Measurements from ENCODE around the gene TSPOAP1.

The TSPOAP1 gene

DNA sequence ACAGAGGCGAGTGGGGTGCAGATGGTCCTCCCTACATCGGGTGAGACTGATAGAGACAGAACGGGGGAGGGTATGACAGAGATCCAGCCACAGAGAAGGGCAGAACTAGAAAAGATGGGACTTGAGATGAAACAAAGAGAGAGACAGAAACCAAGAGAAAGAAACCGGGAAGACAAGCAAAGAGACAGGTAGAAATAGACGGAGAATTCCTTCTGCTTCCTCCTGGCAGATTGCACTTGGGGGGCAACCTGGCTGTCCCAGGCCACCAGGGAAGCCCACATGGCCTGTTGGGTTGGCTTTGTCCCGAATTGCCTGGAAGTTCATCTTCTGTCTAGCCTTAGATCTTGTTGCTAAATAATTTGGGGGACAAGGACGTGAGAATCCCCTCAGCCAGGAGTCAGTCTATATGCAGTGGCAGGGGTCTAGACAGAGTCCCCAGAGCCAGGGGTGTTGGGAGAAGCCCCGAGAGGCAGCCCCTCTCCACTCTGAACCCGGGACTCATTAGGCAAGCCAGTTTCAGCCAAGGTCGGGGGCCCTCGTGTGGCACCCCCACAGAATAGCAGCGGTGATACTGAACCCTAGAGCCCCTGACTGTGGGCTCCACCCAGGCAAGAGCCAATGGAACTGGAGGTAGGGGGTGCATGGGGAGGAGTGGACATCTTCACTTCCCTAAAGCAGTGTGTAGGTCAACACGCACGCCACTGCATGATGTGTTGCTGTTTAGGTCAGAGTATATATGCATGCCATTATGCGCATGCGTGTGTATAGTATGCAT is 627 bp upstream of the TSPOAP1 start:
- DNase-seq: peak; percentile 50

DNA sequence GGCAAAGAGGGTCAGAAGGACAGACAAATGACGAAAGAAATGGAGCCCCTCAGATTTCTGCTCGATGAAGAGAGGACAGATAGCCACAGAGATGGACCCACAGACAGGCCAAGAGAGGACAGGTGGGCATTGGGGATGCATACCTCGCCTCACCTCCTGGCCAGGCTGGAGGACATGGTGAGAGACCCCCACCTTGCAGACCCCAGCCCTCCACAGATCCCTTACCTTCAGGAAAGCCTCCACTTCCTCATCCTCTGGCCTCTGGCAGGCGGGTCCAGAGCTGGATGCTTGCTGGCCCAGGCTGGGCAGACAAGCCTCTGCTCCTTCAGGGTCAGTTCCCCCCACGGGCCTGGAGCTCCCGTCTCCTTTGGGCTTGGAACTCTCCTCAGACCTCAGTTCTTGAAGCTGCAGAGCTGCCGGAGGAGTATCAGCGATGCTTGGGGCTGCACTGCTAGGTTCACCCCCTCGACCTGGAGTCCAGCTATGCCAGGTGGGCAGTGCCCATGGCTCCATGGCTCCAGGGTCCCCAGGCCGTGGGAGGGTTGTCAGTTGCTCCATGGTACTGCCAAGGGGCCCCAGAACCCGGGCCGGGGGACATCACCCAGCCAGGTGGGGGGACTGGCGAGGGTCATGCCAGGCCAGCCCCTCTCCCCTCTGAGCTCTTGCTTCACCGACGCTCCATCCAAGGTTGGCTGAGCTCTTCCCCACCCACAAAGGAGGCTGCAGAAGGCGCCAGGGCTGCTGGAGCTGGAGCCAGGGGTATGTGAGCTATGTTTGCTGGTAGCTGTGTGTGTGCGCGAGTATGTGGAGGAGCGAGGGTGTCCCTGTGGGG is 1.0 kb downstream of the TSPOAP1 start:
- no peak for DNase-seq

DNA sequence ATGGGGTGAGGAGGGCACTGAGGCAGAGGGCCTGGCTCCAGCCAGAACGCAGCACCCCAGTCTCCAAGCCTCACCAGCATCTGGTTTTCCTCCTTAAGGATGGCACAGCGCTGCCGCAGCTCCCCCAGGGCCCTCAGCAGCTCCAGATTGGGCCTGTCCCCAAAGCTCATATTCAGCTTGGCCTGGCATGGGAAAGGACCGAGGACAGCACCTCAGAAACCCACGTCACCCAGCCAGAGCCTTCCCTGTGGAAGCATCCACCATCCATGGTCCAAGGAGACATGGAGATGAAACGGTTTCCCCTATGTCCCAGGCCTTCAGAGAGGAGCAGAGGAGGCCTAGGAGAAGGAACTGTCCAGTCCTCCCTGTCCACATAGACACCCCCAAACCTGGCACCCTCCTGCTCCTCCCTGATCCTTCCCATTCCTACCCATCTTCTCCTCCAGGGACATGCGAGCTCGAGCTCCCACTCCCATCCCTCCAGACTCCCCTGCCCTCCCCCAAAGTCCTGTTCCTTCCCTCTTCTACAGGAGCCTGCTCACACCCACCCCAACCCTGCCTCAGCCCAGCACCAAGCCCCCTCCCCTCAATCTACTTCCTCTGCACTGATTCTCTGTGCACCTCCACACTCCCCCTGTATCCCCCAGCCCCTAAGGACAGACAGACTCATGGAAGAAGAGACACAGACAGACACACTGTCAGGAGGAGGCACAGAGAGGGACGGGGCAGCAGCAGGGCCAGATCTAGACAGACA is 1.8 kb downstream of the TSPOAP1 start:
- no peak for DNase-seq

DNA sequence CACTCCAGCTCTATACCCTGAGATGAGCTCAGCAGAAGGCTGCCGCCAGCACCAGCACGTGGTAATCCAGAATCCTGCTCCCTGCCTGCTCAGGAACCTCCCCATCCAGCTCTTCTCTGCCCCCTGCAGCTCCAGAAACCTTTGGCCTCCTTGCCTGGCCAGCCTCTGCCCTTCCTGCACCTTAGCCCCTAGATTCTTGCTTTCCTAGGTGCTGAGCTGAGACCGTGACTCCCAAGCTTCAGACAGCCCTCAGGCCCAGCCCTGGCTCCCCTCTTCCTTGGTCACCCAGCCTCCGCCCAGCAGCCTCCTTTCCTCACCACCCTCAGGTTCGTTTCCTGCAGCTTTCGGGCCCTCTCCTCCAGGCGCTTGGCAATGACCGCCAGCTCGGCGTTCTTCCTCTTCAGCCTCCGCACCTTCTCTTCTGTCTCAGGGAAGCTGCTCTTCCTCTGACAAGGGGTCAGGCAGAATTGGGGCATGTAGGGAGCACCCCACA is 2.6 kb downstream of the TSPOAP1 start:
- DNase-seq: no peak

DNA sequence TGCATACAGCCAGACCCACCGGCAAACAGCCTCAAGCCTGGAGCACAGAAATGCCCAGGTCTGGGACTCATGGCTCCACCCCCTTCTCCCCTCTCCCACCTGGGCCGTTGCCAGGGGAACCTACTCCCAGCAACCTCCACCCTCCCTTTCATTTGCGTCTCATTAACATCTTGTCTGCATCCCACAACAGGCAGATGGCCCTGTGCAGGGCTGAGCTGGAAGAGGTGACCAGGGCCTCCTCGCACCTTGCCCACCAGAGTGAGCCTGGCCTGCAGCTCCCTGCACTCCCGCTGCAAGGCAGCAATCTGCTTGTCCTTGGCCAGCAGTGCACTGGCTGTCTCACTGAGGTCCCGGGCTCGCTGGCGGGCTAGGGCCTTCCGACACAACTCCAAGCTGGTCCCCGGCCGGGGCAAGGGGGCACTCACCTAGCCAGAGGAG is 3.3 kb downstream of the TSPOAP1 start:
- DNase-seq: no peak

DNA sequence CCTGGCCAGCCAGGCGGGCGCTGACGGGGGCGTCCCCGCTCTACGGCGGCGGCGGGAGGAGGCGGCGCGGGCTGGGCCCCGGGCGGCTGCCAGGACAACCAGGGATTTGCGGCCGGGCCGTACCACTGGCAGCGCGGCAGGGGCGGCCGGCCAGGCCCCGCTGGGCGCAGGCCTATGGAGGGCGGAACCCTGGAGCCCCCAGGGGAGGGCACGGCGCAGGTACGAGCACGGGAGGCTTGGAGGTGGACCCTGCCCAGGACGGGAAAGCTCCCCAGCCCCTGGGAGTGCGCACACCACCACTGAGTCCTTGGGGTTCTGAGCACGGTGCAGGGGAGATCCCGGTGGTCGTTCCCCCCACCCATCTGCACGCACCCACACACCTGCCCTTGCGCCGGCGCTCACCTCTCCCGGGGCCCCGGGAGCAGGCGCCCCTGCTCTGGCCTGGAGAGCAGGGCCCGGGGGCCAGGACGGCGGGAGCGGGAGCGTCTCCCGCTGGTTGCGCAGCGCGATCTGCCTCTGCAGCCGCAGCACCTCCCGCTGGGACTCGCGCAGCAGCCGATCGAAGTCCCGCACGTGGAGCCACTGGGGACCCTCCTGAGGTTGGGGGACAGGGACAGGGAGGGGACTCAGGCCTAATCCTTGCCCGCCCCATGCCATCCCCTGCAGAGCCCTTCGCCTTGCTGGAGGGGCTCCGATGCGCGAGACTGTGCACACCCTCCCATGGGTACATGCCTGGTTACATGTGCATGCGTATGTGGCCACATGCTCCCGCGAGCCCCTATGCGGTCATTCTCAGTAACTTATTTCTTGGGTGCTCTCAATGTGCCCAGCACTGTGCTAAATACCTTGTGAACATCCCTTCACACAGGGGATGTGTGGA is 3.9 kb downstream of the TSPOAP1 start:
- DNase-seq: no peak

DNA sequence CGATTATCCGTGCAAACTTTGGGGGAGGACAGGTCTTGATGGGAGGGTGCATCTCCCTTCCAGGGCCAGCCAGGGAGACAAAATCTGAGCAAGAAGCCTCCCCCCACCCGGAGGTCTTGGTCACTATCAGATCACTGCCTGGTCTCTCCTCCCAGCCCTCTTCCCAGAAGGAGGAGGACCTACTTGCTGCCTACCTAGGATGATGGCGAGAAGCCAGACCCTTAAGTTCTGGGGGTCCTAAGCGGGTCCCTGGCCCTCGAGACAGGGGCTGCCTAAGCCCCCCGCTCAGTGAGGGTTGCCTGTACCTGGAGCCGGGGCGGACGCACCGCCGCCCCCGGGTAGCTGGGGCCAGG is 4.6 kb downstream of the TSPOAP1 start:
- no peak for DNase-seq

DNA sequence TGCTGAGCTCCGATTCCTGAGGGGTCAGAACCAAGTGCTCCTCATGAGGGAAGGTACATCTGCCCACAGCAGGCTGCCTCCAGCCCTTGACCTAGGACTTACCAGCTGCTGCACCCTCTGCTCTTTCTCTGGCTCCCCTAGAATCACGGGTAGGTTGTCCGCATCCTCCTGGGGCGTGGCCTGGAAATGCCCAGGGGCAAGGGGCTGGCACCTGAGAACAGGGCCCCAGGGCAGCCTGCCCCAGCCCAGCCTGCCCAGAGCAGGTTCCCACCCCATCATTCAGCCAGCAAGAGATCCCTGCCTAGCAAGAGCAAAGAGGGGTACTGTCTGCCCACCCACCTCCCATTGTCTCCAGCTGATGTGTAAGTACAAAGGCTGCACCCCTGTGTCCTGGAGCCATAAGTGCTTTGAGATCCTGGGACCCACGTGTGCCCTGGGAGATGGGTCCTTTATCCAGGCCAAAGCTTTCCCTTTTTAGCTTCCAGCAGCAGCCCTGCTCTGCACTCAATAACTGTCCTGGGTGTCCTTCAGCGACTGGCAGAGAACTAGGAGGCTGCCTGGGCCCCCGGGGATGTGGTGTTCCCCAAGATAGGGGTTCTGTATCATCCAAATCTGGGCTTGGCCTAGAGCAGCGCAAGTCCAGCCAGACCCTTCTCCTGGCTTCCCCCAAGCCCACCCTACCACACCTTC is 5.1 kb downstream of the TSPOAP1 start:
- DNase-seq: no peak

DNA sequence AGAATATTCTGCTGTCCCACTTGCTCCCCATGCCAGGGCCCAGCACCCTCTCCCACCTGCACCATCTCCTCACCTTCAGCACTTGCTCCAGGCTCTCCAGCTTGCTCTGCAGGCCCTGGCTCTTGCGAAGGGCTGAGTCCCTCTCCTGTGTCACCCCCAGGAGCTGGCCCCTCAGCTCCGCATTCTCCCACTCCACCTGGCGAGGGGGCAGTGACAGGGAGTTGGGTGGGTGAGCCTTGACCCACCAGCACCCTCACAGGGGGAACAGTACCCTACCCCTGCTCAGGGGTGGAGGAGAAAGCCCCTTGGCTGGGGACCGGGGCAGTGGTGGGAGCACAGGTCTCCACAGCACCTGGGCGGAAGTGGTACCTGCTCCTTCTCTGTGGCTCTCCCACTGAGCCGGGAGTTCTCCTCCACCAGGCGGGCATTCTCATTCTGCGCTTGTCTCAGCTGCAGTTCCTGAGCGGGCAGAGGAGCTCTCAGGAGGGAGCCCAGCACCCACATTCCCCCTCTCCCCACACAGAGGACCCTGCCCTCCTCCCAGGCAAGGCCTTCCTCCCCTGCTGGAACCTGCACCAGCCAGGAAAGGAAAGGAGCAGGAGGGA is 5.9 kb downstream of the TSPOAP1 start:
- no peak for DNase-seq

DNA sequence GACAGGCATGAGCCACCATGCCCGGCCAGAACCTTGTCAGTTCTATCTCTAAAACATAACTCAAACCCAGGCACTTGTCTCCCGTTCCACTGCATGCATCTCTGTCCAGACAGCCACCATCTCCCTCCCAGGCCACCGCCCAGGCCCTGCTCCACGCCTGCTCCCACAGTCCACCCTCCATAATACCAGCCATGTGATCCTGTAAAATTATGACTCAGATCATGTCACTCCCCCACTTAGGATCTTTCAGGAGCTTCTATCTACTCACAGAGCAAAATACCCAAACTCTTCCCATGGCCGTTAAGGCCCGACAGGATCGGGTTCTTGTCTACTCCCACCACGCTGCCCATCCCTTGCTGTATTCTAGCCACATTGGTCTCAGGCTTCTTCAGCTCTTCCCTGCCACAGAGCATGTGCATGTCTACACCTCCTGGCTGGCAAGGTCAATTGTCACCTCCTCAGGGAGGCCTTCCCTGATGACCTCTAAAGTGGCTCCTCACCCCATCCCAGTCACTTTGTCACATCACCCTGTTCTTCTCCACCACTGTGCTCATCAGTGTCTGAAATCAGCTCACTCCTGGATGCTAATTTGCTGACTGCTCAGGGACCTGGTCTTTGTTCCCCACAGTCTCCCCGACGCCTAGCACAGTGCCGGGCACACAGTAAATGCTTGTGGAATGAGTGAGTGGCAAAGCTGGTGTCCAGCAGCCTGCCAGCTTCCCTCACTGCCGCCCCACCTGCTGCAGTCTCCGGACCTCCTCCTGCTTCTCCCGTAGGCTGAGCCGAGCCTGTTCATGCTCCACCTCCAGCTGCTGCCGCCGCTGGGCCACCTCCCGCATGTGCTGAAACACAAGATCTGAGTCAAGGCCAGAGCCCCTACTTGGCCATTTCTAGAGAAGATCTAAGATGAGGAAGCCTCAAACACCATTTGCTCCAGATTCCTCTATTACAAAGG is 6.7 kb downstream of the TSPOAP1 start:
- no peak for DNase-seq

DNA sequence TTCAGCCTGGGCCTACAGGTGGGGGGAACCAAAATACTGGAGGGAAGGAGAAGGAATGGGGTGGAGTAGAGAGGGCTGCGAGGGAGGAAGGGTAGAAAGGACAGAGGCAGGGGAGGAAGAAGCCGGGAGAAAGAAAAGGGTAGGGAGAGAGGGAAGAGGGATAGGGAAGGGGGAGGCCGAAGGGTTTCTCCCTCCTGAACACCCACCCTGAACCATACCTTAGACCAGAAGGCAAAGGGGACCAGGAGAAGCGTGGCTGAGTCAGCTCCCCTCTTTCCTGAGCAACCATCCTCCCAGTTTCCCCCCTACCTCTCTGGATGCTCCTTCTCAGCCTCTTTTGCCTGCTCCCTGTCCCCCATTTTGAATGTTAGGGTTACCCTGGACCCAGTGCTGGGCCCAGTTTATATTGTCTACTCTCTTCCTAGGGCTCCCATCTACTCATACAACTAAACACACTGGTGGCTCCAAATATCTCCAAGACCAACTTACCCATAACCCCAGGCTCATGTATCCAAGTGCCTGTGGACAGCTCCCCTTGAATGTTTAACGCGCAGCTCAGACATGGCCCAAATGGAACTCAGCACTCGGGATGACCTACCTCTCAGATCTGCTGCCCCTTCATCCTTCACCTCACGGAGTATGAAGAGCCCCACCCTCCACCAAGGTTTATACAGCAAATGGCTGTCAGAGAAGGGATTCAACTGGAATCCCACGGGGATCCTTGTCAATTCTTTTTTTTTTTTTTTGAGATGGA is 7.8 kb downstream of the TSPOAP1 start:
- DNase-seq: no peak

DNA sequence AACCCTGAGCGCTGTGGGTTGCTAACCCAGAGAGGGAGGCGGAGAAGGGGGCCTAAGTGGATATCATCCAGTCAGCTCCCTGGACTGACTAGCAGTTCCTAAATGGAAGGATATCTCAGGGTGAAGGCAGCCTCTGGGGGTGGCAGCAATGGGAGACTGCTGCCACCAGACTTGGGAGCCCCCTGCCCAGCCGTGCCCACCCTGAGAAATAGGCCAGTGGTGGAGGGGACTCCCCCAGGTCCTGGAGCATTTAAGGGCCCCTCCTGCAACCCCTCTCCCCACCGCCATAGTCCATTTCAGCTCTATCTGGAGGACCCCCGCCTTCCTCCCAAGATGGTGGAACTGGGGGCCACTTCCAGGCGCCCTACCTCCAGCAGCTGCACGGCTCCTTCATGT is 8.4 kb downstream of the TSPOAP1 start:
- no peak for DNase-seq

DNA sequence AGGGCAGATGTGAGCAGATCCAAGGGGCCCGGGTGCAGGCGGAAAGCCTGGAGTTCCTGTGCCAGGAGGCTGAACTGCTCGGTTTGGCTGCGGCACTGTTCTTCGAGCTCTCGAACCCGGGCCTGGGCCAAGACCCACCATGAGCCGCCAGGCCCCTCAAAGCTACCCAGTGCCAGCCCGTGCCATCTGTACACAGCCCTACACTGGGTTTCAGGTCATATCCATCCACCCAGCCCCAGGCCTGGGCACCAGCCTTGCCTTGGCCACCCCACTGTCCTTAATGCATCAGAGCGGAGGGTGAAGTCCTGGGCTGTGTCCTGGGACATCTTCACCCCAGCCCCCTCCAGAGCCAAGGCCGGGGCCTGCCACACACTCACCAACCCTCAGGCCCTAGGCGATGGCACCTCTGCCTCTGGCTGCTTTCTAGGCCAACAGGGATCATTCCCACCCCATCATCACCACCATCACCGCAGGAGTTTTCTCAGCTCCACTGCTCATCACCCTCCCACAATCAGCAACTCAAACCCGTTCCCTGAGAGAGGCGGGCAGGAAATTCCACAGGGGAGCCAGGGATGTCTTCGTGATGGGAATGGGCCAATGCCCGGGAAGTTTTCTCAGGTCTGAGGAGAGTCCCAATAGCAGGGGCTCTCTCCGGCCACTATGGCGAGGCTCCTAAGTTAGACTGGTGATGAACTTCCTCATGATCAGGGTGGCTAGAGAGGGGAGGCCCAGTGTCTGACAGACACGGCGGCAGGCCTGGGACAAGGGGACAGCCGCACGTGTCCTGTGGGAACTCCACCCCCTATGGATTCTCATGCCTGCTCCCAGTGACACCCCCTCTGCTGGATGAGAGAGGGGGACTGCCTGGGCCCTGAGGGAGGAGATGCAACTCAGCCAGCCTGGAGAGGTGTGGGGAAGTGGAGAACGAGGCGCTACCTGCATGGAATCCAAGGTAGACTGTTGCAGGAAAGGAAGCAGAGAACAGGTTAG is 9.1 kb downstream of the TSPOAP1 start:
- no peak for DNase-seq

DNA sequence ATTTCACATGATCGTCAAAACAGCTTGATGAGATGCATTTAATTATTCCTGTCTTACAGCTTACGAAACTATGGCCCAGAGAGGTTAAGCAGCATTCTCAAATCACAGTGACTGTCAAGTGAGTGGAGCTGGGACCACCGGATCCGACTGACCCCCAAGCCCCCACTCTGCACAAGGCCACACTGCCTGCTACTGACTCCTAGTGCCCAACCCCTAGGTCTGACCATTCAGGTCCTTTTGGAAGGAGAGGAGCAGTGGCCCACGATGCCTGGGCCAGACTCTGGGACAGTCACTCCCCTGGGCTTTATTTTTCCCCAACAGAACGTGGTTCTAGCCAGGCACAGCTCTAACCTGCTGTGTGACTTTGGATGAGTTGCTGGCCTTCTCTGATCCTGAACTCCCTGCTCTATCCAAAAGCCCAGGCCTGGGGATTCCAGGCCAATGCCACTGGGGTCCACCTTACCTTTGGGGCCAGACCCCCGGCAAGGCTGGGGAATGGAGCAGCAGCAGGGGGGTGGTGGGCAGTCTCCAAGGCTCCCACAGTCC is 9.9 kb downstream of the TSPOAP1 start:
- no peak for DNase-seq

DNA sequence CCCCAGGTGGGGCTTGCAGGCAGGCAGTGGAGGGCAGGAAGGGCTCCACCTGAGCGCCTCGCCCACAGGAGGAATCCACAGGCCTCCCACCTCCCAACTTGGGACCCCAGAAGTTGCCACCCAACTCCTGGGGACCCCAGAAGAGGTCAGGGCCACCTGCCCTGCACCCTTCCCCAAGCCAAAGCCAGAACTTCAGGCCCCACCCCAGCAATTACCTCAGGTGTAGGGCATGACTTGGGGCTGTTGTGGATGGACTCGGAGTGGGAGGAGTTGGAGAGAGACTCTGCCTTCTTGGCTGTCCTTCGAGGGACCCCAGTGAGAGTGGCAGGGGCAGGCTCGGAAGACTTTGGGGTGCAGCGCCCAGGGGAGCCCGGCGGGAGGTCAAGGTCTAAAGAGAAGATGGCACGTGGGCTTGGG is 10.5 kb downstream of the TSPOAP1 start:
- DNase-seq: peak; percentile 0

DNA sequence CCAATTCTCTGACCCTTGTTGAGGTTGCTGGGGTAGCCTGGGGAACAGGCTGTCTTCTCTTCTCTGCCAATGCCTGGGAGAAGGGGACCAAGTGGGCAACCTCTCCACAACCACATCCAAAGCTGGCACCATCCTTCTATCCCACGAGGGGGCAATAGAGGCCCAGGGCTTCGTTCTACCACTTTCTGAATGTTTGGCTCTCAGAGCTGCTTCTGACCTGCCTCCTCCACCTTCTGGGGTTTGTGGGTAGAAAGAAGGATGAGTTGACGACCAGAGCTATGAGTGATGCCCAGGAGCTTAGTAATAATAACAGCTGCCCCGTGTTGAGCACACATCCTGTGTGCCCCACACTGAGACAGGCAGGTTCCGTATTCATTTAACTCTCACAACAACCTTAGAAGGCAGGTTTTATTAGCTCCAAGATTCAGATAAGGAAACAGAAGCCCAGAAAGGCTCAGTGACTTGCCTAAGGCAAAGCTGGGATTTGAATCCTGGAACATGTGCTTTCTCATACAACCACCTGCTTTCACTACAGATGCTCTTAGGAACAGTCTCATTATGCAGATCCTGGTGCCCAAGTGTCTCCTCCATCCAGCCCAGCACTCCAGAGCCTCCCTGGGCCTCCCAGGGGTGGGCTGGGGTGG is 11.1 kb downstream of the TSPOAP1 start:
- DNase-seq: peak; percentile 53
